CMK (cell line): ENCODE results near the gene CTIF.
"Not testable (repeated sequence)": the region's sequence is repeated elsewhere in the genome, so short reads cannot be mapped to it uniquely, and the experiment has no call there.

Experiments used
- DNase-seq: peaks from one replicate; pipeline ENCODE4 v3.0.0-alpha.2; 2010; ENCODE audit warnings: low read depth

CTIF gene

DNA sequence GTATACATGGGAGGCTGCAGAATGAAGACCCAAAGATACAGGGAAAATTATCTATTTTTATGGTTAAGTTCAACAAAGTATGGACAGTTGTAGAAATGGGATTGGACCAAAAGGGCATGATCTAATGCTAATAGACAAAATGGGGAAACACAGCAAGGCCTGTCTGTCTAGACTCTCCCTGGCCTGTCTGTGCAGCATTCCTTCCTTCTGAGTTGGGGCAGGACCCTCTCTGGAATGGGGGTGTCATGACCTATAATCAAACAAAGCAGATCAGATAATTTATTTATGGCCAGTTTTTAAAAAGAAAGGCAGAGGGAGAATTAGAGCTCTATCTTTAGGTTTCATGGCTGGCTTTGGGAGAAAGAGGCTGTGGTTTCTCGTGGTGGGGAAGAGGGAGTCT is 104.4 kb downstream of the CTIF start:
- DNase-seq = no peak

DNA sequence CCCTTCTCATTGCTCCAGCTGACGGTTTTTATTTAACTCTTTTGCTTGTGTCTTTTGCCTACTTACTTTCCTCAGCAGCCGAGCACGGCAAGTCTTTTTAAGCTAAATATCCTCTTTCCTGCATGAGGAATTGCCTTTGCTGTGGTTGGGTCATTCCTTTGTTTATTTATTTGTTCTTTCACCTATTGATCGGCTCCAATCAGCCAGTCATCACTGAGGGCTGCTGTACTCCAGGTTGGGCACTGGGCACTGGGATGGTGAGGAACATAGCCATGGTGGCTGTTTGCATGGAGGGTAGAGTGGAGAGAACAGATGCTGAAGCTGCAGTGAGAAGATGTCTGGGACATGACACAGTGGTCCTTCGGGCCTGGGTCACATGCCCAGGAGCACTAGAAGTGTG is 105.2 kb downstream of the CTIF start:
- no peak for DNase-seq

DNA sequence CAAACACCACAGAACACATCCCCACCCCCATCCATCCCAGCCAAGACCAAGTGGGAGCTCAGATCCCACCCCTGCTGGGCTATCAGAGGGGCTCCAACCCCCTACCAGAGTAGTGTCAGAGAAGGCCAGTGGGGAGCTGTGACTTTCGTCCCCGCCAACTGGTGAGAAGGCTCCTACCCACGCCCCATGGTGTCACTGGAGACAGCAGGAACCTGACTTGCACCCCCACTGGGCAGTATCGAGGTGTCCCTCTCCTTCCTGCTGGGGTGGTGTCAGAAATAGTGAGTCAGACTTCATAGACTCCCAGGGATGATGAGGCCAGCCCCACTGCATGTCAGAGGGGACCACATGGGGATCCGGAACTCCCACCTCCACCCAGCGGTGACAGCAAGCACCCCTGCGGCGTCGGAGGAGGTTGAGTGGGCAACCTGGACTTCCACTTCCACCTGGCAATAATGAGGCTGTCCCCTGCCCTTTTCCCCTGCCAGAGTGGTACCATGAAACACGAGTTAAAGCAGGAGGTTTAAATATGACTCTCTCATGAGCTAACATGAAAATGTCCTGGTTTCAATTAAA is 106.7 kb downstream of the CTIF start:
- DNase-seq = no peak

DNA sequence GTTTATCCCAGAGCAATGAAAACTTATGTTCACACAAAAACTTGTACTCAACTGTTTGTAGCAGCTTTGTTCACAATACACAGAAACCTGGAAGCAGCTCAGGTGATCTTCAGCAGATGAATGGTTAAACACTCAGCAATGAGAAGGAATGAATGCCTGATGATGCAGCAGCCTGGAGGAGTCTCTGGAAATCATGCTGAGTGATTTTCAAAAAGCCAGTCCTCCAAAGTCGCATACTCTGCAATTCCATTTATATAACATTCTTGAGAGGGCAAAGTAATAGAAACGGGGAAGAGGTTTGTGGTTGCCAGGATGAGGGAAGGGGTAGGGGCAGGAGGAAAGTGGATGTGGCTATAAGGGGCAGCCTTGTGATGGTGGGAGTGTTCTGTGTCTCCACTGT is 108.1 kb downstream of the CTIF start:
- no peak for DNase-seq

DNA sequence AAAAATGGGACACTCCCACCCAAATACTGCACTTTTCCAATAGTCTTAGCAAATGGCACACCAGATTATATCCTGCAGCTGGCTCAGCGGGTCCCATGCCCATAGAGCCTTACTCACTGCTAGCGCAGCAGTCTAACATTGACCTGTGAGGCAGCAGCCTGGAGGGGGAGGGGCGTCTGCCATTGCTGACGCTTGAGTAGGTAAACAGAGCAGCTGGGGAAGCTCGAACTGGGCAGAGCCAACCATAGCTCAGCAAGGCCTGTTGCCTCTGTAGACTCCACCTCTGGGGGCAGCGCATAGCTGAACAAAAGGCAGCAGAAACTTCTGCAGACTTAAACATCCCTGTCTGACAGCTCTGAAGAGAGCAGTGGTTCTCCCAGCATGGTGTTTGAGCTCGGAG is 110.4 kb downstream of the CTIF start:
- no peak for DNase-seq

DNA sequence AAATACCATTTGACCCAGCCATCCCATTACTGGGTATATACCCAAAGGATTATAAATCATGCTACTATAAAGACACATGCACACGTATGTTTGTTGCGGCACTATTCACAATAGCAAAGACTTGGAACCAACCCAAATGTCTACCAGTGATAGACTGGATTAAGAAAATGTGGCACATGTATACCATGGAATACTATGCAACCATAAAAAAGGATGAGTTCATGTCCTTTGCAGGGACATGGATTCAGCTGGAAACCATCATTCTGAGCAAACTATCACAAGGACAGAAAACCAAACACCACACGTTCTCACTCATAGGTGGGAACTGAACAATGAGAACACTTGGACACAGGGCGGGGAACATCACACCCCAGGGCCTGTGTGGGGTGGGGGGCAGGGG is 115.8 kb downstream of the CTIF start:
- DNase-seq = not testable (repeated sequence)

DNA sequence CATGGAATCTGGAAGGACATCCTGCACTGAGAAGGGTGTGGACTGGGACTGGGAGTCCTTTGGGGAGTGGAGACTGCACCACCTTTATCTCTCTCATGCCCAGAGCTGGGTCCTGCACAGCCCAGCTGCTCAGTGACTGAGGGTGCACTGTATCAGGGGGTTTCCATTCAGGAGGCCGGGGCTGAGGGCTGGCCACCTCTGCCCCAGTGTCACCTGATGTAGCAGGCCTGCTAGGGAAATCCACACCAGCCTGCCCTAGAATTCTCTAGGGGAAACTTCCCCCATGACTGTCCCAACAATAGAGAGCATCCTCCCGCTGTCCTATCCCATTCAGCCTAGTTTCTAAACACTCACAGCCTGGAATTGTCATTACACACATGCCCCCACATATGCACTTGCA is 116.7 kb downstream of the CTIF start:
- no peak for DNase-seq

DNA sequence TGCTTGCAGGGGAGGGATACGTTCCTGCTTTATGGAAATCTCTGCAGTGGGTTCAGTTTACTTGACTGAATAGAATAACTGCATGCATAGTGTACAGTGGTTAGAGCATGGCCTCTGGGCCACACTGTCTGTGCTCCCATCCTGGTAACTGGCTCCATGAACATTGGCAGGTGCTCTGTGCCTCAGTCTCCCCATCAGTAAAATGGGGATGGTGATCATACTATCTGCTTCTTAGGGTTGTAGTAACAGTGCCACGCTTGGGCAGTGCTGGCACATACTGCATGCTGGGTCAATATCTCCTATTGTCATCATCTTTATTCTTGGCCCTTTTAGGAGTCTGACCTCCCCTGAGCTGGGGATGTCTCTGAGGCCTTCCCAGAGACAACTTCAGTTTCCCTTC is 117.3 kb downstream of the CTIF start:
- DNase-seq = no peak

DNA sequence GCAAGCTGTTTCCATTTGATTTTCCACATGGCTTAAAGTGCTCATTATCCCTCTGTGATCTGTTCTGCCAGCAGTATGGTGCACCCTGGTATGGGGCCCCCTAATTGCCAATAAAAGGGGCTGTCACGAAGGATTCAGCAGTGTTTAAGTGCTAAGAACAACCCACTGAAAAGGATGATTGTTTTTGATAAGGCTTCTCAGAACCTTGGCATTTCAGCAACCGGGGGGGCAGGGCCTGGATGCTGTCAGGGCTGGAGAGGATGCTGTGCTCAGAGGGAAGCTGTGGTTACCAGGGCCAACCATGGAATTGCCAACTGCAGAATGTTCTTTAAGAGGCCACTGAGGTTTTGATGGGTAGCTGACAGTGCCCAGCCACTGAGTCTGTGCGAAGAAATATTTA is 117.8 kb downstream of the CTIF start:
- DNase-seq = no peak

DNA sequence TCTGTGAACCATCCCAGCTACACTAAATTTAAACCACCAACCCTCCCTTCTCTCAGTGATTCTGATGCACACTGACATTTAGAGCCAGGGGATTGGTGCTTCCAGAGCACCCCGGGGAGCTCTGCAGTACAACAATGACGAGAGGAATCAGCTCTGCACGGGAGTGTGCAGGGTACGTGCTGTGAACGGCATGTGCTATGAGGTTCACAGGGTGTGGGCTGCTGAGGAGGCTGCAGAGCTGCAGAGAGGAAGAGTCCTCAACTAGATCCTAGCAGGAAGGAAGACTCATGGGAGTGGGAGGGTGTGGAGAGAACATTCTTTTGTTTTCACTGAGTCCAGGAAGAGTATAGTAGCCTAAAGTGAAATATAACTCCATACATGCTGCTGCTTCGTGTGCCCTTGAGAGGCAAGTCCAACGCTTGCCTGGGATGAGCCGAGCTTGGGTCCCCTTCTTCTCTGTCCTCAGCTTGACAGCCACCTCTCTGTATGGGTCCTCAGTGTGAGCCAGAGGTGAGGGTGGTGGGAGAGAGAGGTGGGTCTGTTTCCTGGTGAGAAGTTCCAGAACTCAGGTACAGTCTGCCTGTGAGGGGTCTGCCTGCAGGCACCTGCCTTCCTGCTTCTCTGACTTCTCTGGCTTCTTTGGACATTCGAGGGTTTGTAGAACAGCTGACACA is 118.8 kb downstream of the CTIF start:
- DNase-seq = no peak

DNA sequence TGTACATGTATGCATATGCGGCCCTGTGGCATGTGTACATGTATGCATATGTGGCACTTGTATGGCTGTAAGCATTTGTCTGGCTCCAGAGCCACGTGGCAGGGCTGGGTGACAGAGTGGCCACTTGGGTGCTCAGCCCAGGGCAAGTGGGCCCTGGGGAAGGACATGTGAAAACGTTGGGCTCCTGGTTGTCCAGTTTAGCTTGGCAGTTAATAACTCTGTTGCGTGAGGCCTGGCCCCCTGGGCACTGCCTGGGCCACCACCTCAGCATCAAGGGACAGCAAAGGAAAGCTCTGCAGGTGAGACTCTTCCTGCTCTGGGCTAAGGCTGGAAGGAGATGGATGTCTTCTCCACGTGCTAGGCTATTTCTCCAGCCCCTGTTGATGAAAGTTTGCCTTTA is 119.9 kb downstream of the CTIF start:
- DNase-seq = no peak

DNA sequence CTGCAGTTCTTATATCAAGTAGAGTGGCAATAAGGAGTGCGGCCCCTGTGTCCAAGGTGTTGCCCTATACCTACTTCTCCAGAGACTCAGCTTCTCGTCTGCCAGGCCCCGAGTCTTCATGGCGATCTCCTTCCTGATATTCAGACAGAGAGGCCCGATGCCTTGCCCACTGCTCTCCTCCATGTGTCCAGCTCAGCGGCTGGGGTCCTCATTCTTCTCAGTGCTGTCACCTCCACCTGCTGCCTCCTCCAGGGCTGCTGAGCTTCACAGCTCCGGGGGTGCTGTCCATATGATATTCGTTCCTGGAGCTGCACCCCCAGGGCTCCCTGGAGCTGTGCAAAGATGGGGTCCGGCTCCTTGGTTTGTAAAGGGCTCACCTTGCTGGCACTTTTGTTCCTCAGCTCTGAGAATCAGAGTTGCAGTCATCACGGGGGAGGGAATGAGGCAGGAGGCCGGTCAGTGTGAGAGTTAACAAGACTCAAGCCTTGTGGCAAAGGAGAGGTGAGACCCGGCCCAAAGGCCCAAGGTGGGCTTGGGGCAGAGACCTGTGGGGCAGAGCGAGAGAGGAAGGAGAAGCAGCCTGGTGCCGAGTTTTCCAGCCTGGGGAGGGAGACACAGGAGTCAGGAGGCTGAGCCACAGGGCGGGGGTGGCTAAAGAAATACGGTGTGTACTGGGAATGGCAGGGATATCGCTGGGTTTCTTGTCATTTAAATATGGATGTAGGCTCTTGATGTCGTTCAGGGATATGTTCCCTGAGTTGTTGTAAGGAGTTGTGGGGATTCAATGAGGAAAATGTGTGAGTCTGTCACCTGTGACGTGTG is 120.6 kb downstream of the CTIF start:
- DNase-seq = no peak

DNA sequence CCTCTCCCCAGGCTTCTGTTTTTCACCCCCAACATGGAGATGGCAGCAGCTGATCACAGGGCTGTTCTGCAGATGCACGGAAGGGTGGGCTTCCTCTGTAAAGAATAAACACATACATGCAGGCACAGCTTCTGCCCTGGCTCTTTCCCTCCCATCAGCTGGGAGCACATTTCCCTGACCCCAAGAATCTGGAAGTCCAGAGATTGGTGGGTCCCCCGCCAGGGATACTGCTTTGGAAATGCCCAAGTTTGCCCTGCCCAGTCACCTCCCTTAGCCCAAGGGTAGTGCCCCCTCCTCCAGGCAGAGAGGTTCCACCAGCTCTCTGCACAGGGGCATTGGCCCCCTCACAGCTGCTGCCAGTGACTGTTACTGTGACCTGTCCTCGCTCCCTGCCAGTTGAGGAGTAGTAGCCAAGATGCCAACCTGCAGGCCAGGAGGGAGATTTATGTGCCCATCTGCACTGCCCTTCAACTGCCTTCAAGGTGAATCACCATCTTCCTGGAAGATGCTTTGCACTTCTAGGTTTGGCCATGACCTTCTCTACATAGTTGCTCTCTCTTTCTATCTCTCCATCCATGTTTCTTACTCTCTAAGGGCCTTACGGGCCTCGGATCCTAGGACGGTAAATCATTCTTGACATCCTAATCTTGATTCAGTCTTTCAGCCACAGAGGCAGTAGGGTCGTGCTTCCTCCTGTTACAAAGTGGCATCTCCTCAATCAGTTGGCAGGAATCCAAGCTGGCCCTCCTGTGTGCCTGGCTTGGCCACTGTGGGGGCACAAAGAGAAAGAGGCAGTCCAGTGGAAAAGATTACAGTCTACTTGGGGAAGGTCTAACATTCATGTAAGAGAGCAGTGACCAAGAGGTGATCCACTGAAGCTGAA is 121.8 kb downstream of the CTIF start:
- no peak for DNase-seq

DNA sequence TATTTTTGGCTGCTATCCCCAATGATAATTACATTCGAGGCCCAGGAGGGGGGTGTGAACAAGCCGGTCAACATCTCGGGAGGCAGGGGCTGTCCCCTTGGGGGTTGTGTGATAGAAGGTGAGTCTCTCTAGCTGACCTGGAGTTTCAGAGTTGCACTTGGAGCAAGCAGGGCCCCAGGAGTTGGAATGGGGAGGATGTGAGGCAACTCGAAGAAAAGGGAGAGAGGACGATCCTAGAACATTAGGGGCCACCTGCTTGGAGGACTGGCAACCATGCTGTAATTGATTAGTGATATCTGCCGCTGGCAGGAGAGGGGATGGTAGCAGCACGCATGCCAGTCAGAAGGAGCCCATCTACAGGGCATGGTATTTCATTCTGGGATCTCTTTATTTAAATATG is 122.6 kb downstream of the CTIF start:
- DNase-seq = no peak

DNA sequence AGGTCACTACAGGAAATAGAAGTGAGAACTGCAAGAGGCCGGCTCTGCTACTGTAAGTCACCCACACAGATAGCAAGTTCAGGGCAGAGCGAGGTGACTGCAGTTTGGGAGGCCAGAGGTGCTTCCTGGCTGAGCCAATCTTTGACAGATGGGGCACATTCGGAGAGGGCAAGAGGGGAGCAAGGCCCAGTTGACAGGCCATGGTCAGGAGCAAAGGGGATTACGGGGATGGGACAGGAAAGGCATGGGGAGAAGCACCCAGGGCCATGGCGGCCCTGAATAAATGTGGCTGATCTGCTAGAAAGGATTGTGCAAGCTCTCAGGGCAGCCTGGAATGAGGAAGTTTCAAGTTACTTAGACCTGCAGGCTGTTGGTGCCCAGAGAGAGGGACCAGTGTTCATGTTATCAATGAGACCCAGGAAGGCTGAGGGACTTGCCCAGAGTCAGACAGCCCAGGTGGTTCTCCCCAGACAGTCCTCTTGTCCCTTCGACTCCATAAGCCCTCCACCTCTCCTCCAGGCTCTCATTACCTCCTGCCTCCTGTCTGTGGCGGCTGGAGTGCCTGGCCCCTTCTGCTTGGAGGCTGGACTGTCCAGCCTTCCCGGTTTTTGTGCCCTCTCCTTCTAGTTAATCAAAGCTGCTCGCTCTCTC is 123.3 kb downstream of the CTIF start:
- DNase-seq = no peak

DNA sequence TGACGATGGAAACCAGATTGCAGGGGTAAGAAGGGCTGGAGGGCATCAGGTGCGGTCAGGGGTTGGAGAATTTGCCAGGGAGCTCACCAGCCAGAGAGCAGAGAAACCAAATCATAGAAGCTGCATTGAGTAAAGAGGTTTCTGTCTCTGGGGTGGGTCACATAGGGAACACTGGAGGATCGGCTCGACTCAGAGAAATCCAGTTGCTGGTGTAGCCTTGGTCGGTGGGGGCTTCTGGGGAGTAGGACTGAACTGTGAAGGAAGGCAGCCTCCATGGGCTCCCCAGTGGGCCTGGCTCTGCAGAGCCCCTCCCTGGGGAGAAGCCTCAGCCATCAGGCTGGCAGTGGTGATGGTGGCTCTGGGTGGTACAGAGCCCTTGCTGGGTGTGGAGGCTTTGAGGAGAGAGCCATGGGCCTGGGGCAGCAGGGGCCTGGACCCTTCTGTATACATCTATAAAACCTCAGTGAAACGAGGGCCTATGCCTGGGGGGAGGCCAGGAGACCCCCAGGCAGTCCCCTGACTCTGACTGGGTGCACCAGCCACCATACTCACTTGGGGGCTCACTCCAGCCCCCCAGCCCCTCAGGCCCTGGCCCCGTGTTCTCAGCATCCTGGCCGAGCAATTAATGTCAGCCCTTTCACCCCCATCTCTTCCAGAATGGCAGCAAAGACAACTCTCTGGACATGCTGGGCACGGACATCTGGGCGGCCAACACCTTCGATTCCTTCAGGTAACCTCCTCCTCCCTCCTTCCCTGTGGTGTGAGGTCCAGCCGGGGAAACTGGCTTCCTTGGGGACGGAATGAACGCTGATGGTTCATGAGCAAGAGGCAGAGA is 124.5 kb downstream of the CTIF start:
- no peak for DNase-seq

DNA sequence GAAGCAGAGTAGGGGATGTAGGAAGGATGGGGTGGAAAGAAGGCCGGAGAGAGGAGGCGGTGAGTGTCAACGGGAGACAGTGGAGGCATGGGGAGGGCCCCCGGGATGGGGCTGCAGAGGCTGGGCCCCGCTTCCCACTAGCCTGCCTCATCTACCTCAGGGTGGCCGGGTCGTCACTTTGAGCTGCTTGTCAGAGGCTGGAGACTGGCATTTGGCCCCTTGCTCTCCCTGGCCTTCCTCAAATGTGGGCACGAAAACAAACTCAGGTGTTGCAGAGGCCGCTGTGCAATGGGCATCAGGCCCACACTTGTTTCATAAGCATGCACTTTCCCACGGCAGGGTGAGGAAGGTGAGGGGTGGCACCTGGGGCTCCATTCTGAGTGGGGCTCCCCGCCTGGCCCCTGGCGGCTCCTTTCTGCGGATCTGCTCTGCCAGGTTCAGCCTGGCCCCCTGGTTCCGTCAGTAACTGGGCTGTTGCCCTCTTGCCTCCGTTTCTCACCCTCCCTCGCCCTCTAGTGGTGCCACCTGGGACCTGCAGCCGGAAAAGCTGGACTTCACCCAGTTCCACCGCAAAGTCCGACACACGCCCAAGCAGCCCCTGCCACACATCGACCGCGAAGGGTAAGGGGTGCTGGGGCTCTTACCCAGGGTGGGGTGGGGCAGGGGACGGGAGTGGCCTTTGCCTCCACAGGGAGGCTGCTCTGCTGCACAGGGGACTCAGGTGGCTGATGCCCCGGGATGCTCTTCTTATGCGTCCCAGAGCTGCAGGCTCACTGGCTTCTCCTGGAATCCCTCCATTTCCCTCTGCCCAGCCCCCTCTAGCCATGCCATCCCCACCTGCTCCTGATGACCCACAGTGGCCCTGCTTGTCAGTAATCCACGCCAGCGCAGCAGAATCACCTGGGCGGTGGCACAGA is 125.4 kb downstream of the CTIF start:
- no peak for DNase-seq

DNA sequence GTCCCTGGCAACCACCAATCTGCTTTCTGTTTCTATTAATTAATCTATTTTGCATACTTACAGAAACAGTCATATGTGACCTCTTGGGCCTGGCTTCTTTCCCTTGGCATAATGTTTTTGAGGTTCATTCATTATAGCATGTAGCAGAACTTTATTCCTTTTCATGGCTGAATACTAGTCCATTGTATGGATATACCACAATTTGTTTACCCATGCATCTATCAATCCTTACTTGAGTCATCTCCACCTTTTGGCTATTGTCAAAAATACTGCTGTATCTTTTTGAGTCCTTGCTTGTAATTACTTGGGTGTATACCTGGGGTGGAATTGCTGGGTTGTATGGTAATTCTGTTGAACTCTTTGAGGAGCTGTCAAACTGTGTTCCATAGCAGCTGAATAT is 126.8 kb downstream of the CTIF start:
- DNase-seq = no peak

DNA sequence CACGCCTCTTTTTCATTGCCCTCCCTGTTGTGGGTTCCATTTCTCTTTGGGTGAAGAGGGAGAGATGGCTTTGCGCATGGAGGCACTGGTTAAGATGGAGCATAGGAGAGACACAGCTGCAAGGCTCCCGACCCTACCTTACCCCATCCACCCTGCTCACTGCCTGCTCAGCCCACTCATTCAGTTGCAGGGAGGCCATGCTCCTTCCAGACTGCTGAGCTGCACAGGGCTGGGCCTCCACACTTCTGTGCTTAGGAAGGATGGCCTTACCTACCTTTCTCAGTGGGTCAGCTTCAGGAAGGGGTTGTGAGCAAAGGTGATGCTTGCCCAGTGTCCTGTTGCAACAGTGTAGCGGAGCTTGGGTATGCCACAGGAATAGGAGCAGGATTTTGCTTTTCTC is 127.8 kb downstream of the CTIF start:
- DNase-seq = no peak
